NAMALWA (cell line): Measurements from ENCODE around the gene CELF2.

Source experiments
- DNase-seq: peaks from one replicate; pipeline ENCODE4 v3.0.0-alpha.2; 2015; ENCODE audit warnings: low spot score

The CELF2 gene

GRCh38 chr10:11023009-11023953 lies 5.6 kb downstream of the CELF2 start:
- no peak for DNase-seq

GRCh38 chr10:11024596-11024995 lies 6.9 kb downstream of the CELF2 start:
- DNase-seq, result no peak

- DNase-seq, result no peak
Measured at GRCh38 chr10:11025978-11026377, 8.3 kb downstream of the CELF2 start.

GRCh38 chr10:11026773-11027172 lies 9.1 kb downstream of the CELF2 start:
- no peak for DNase-seq

GRCh38 chr10:11034762-11035161 lies 17.1 kb downstream of the CELF2 start:
- DNase-seq, result no peak

- DNase-seq, result no peak
Measured at GRCh38 chr10:11035301-11035991, 17.8 kb downstream of the CELF2 start.

GRCh38 chr10:11036424-11037011 lies 18.8 kb downstream of the CELF2 start:
- DNase-seq, result no peak

GRCh38 chr10:11037991-11038390 lies 20.3 kb downstream of the CELF2 start:
- DNase-seq, result no peak

GRCh38 chr10:11042357-11042756 lies 24.7 kb downstream of the CELF2 start:
- DNase-seq, result no peak

GRCh38 chr10:11043039-11043438 lies 25.4 kb downstream of the CELF2 start:
- no peak for DNase-seq

GRCh38 chr10:11043446-11044127 lies 25.9 kb downstream of the CELF2 start:
- DNase-seq, result no peak

GRCh38 chr10:11045487-11045886 lies 27.8 kb downstream of the CELF2 start:
- no peak for DNase-seq

GRCh38 chr10:11045995-11046775 lies 28.5 kb downstream of the CELF2 start:
- DNase-seq, result no peak

GRCh38 chr10:11046776-11047160 lies 29.1 kb downstream of the CELF2 start:
- DNase-seq, result no peak

- no peak for DNase-seq
Measured at GRCh38 chr10:11048707-11049278, 31.1 kb downstream of the CELF2 start.

GRCh38 chr10:11049806-11050205 lies 32.1 kb downstream of the CELF2 start:
- no peak for DNase-seq

- no peak for DNase-seq
Measured at GRCh38 chr10:11050301-11051287, 32.9 kb downstream of the CELF2 start.

GRCh38 chr10:11057018-11057417 lies 39.3 kb downstream of the CELF2 start:
- no peak for DNase-seq

- no peak for DNase-seq
Measured at GRCh38 chr10:11057448-11057847, 39.8 kb downstream of the CELF2 start.

GRCh38 chr10:11057994-11058393 lies 40.3 kb downstream of the CELF2 start:
- DNase-seq, result no peak
